ENCODE data around the gene WDR91.

- TF ChIP-seq, protein P1, sequence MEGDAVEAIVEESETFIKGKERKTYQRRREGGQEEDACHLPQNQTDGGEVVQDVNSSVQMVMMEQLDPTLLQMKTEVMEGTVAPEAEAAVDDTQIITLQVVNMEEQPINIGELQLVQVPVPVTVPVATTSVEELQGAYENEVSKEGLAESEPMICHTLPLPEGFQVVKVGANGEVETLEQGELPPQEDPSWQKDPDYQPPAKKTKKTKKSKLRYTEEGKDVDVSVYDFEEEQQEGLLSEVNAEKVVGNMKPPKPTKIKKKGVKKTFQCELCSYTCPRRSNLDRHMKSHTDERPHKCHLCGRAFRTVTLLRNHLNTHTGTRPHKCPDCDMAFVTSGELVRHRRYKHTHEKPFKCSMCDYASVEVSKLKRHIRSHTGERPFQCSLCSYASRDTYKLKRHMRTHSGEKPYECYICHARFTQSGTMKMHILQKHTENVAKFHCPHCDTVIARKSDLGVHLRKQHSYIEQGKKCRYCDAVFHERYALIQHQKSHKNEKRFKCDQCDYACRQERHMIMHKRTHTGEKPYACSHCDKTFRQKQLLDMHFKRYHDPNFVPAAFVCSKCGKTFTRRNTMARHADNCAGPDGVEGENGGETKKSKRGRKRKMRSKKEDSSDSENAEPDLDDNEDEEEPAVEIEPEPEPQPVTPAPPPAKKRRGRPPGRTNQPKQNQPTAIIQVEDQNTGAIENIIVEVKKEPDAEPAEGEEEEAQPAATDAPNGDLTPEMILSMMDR (conservative IDR thresholded peaks at IDR 0.05; ENCODE audit: low read length), result no peak
- no peak for TF ChIP-seq EZH2phosphoT487 (IDR thresholded peaks at IDR 0.05; ENCODE audit: borderline replicate concordance)
Observed at GRCh38 chr7:135207406-135208101, 3.8 kb downstream of the WDR91 start.
